SK-N-MC (cell line): ENCODE data around the gene TELO2.

ENCODE experiments used
- DNase-seq: peaks from one replicate; pipeline ENCODE4 v3.0.0-alpha.2; 2011; ENCODE audit warnings: low read depth, low spot score
- H3K27ac ChIP-seq: fragments of 200-600 bp; sonication (generic); 2 replicates; pipeline ENCODE4 v1.5.1; 2016; ENCODE audit warnings: mixed run types
- H3K36me3 ChIP-seq: fragments of 200-600 bp; sonication (generic); 2 replicates; pipeline ENCODE4 v1.6.1; 2017; ENCODE audit warnings: antibody characterized with exemption, low read length, mixed read lengths; ENCODE audit not compliant: insufficient read depth
- H3K4me3 ChIP-seq: fragments of 200-600 bp; sonication (generic); 2 replicates; pipeline ENCODE4 v1.5.1; 2016
- H3K9ac ChIP-seq: fragments of 200-600 bp; sonication (generic); 2 replicates; pipeline ENCODE4 v1.8.0; 2017; ENCODE audit warnings: mixed run types, mixed read lengths; ENCODE audit not compliant: insufficient read length
- H3K9me3 ChIP-seq: fragments of 200-600 bp; sonication (generic); 2 replicates; pipeline ENCODE4 v1.6.1; 2017; ENCODE audit warnings: low read depth, mild to moderate bottlenecking, antibody characterized with exemption, low read length, moderate library complexity, mixed read lengths
- EZH2 ChIP-seq: fragments of 200-600 bp; sonication (generic); IDR thresholded peaks from one replicate; pipeline ENCODE4 v1.6.1; 2017; ENCODE audit warnings: antibody characterized with exemption
- FOXP2 ChIP-seq: optimal IDR thresholded peaks from 2 replicates; pipeline ENCODE3; 2011; ENCODE audit warnings: mild to moderate bottlenecking, moderate library complexity; ENCODE audit not compliant: insufficient read depth; ENCODE audit errors: extremely low read length, control extremely low read depth
- POLR2AphosphoS5 ChIP-seq: IDR thresholded peaks from 2 replicates; pipeline ENCODE4 v1.6.1; 2012; ENCODE audit warnings: mild to moderate bottlenecking, low read depth, low read length, borderline replicate concordance

TELO2 gene

DNA sequence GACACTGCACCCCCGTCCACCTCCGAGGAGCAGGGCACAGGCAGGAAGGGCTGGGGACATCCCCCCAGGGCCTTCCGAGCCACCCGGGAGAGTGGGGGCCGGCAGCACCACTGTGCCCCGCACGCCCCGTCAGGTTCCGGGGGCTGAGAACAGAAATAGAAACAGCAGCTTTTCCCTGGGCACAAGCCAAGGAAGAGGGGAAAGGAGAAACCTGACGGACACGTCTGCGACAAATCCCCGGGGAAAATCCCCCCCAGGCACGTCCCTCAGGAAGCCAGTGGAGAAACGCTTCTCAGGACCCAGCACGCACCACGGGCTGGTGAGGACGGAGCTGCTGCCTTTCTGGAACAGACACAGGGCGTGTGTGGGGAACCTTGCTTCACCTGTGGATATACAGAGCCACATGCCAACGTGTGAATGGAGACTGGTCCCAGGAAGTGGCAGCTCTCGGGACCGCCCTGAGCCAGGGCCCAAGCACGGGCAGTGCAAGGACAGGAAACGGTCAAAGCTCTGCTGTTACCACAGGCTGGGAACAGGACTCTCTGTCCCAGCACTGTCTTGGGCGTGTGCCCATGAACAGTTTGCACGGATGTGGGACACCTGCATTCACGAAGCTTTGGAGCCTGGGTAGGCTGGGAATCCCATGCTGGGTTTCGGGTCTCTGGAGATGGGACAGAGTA is 39.1 kb downstream of the TELO2 start:
- H3K27ac ChIP-seq: no peak overlapping the region
- H3K4me3 ChIP-seq: no peak overlapping the region
- no peaks in the 10 kb centered on the region for H3K9me3 ChIP-seq
- no peaks in the 10 kb centered on the region for H3K36me3 ChIP-seq
- H3K9ac ChIP-seq: no peak overlapping the region
- TF ChIP-seq FOXP2 (no peak), EZH2 (no peak), POLR2AphosphoS5 (no peak)
- no peak for DNase-seq

GRCh38 chr16:1532771-1533170 is 39.6 kb downstream of the TELO2 start:
- no peak for TF ChIP-seq FOXP2
- no peak for TF ChIP-seq EZH2
- TF ChIP-seq POLR2AphosphoS5: no peak
- Histone ChIP-seq H3K27ac (no peak overlapping the region), H3K4me3 (no peak overlapping the region), H3K9ac (no peak overlapping the region), H3K9me3 (no peaks in the 10 kb centered on the region), H3K36me3 (no peaks in the 10 kb centered on the region)
- DNase-seq: no peak

DNA sequence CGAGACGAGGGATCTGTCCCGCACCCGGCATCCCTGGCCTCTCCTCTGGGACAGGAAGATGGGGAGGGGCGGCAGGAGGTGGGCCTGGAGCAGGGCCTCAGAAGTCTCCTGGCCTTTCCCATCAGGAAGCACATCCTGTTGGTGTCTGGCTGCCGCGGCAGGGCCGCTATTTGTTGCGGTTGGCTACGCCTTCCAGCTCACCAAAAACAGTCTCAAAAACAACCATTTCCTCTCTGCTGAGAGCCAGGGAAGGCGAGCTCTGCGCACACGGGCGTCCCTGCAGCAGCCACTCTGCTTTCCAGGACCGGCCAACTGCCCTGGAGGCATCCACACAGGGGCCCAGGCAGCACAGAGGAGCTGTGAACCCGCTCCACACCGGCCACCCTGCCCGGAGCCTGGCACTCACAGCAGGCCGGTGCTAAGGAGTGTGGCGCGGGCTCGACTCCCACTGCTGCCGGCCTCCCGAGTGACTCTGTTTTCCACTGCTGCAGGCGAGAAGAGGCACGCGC is 40.3 kb downstream of the TELO2 start, which contains the start of gene TMEM204:
Gene TMEM204 (plus strand): TSS at position 224 of the 509 bp plus-strand sequence. CDS start 610 bp downstream, outside the sequence.
- Histone ChIP-seq H3K9me3 (no peaks in the 10 kb centered on the region), H3K4me3 (no peak within 1 kb of the TSS), H3K36me3 (no peaks in the 10 kb centered on the region), H3K9ac (no peak within 1 kb of the TSS), H3K27ac (no peak within 1 kb of the TSS)
- TF ChIP-seq FOXP2 (no peak), POLR2AphosphoS5 (no peak), EZH2 (no peak)
- DNase-seq: no peak

DNA sequence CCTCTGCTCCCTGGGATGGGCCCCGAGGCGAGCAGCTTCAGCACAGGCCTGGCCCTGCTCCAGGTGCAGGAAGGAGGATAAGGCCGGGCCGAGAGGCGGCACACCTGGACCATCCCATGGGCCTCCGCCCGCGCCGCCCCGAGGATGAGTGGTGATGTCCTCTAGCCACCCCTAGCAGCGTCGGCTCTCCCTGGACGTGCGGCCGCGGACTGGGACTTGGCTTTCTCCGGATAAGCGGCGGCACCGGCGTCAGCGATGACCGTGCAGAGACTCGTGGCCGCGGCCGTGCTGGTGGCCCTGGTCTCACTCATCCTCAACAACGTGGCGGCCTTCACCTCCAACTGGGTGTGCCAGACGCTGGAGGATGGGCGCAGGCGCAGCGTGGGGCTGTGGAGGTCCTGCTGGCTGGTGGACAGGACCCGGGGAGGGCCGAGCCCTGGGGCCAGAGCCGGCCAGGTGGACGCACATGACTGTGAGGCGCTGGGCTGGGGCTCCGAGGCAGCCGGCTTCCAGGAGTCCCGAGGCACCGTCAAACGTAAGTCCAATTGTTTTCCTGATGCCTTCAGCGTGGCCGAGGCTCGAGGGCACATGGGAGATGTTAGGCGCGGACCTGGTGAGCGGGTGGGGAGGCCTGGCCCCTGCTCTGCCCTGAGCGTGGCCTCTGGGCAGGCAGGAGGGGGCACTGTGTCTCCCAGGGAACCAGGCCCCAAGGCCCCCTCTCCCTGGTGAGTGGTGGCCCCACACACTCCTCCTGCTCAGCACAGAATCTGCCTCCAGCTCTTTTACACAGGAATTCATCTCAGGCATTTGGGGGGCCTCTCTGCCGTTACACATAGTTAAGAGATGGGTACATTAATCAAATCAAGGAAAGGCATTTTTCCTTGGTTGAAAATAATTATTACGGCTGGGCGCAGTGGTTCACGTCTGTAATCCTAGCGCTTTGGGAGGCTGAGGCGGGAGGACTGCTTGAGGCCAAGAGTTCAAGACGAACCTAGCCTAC is 41.2 kb downstream of the TELO2 start:
- Histone ChIP-seq H3K9me3 (no peaks in the 10 kb centered on the region), H3K36me3 (no peaks in the 10 kb centered on the region), H3K27ac (0 out of 2 replicates have a peak overlapping the region, but pooled peaks have one; percentile 19), H3K9ac (no peak overlapping the region), H3K4me3 (no peak overlapping the region)
- no peak for TF ChIP-seq FOXP2
- TF ChIP-seq EZH2: no peak
- TF ChIP-seq POLR2AphosphoS5: no peak
- no peak for DNase-seq

- no peaks in the 10 kb centered on the region for H3K36me3 ChIP-seq
- TF ChIP-seq POLR2AphosphoS5 (no peak), EZH2 (no peak), FOXP2 (no peak)
- no peak overlapping the region for H3K4me3 ChIP-seq
- no peak for DNase-seq
- no peaks in the 10 kb centered on the region for H3K9me3 ChIP-seq
- no peak overlapping the region for H3K9ac ChIP-seq
- no peak overlapping the region for H3K27ac ChIP-seq
These were observed 42.5 kb downstream of the TELO2 start for GRCh38 chr16:1535391-1536291.

GRCh38 chr16:1536601-1537000 is 43.4 kb downstream of the TELO2 start:
- no peaks in the 10 kb centered on the region for H3K36me3 ChIP-seq
- no peaks in the 10 kb centered on the region for H3K9me3 ChIP-seq
- TF ChIP-seq FOXP2: no peak
- no peak for TF ChIP-seq POLR2AphosphoS5
- no peak for TF ChIP-seq EZH2
- H3K4me3 ChIP-seq: no peak overlapping the region
- no peak overlapping the region for H3K27ac ChIP-seq
- H3K9ac ChIP-seq: no peak overlapping the region
- DNase-seq: no peak

DNA sequence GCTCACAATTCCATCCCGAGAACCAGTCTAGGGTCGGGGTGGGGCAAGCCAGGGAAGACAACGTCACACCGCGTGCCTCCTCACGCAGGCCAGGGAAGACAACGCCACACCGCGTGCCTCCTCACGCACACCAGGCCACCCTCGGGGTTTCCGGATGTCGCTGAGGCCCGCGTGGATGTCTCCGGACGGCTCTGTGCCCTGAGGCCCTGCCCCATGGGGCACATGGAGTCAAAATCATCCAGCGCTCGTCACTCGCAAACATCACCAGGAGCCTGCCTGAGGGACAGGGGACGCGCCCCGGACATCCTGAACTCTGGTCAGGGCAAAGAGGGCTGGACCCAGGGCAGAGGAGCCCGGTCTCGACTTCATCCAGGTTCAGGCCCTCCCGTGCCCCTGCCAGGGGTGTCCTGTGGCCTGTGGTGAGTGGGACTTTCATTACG is 44.0 kb downstream of the TELO2 start:
- Histone ChIP-seq H3K9ac (no peak overlapping the region), H3K36me3 (no peaks in the 10 kb centered on the region), H3K4me3 (no peak overlapping the region), H3K27ac (no peak overlapping the region), H3K9me3 (no peaks in the 10 kb centered on the region)
- TF ChIP-seq POLR2AphosphoS5 (no peak), EZH2 (no peak), FOXP2 (no peak)
- DNase-seq: no peak
